Right lung (tissue), 10 donors: Measurements from ENCODE around the gene DICER1. TPM values are rescaled to one million over a fixed set of nuclear protein-coding genes. Genes with fewer than 3 reads are reported as not detected.
A peak's percentile ranks its signal among the peaks of the same experiment; 100 is the strongest.
"Not testable (repeated sequence)": the region's sequence is repeated elsewhere in the genome, so short reads cannot be mapped to it uniquely, and the experiment has no call there.

Experiments
- DNase-seq, 2 donors: peaks; one replicate each; pipeline ENCODE4 v3.0.0-alpha.2; 2013
- long read RNA-seq, 8 donors: transcript quantifications; one replicate each; lab custom pipeline, GENCODE V29; 2026
- polyA plus RNA-seq, 5 donors: library from polyadenylated mRNA; unstranded; fragments of 120-200 nt; gene quantifications; one replicate each; pipeline versions ENCODE4 v1.2.1 to v1.2.3, GENCODE V29; 2013; ENCODE audit warnings: inconsistent platforms in 1 of 5, low replicate concordance in 1 of 5; ENCODE audit not compliant: insufficient read length in 5 of 5, insufficient read depth in 1 of 5

The DICER1 gene, protein sequence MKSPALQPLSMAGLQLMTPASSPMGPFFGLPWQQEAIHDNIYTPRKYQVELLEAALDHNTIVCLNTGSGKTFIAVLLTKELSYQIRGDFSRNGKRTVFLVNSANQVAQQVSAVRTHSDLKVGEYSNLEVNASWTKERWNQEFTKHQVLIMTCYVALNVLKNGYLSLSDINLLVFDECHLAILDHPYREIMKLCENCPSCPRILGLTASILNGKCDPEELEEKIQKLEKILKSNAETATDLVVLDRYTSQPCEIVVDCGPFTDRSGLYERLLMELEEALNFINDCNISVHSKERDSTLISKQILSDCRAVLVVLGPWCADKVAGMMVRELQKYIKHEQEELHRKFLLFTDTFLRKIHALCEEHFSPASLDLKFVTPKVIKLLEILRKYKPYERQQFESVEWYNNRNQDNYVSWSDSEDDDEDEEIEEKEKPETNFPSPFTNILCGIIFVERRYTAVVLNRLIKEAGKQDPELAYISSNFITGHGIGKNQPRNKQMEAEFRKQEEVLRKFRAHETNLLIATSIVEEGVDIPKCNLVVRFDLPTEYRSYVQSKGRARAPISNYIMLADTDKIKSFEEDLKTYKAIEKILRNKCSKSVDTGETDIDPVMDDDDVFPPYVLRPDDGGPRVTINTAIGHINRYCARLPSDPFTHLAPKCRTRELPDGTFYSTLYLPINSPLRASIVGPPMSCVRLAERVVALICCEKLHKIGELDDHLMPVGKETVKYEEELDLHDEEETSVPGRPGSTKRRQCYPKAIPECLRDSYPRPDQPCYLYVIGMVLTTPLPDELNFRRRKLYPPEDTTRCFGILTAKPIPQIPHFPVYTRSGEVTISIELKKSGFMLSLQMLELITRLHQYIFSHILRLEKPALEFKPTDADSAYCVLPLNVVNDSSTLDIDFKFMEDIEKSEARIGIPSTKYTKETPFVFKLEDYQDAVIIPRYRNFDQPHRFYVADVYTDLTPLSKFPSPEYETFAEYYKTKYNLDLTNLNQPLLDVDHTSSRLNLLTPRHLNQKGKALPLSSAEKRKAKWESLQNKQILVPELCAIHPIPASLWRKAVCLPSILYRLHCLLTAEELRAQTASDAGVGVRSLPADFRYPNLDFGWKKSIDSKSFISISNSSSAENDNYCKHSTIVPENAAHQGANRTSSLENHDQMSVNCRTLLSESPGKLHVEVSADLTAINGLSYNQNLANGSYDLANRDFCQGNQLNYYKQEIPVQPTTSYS (N-terminal part only)
- polyA plus RNA-seq: 10 to 100 TPM; 32.2 to 56.8 (median 49.6) TPM
- long read RNA-seq, donor 1, partial matches to known transcripts: 10 of 13 reads
- long read RNA-seq, donor 1, other reads (novel, unspliced or antisense): 0 of 13 reads
- long read RNA-seq, donor 2, partial matches to known transcripts: 6 of 6 reads
- long read RNA-seq, donor 2, other reads (novel, unspliced or antisense): 0 of 6 reads
- long read RNA-seq, donor 3, partial matches to known transcripts: 6 of 8 reads
- long read RNA-seq, donor 3, other reads (novel, unspliced or antisense): 0 of 8 reads
- long read RNA-seq, donor 4, partial matches to known transcripts: 6 of 7 reads
- long read RNA-seq, donor 4, other reads (novel, unspliced or antisense): 0 of 7 reads
- long read RNA-seq, donor 5, partial matches to known transcripts: 5 of 8 reads
- long read RNA-seq, donor 5, other reads (novel, unspliced or antisense): 0 of 8 reads
- long read RNA-seq, donor 6, partial matches to known transcripts: 11 of 14 reads
- long read RNA-seq, donor 6, other reads (novel, unspliced or antisense): 0 of 14 reads
- long read RNA-seq, donor 7, partial matches to known transcripts: 7 of 7 reads
- long read RNA-seq, donor 7, other reads (novel, unspliced or antisense): 0 of 7 reads
- long read RNA-seq, donor 8, full-length matches to known transcripts: 1 of 1 reads
- long read RNA-seq, donor 8, partial matches to known transcripts: 0 of 1 reads
- long read RNA-seq, donor 8, other reads (novel, unspliced or antisense): 0 of 1 reads

DNA sequence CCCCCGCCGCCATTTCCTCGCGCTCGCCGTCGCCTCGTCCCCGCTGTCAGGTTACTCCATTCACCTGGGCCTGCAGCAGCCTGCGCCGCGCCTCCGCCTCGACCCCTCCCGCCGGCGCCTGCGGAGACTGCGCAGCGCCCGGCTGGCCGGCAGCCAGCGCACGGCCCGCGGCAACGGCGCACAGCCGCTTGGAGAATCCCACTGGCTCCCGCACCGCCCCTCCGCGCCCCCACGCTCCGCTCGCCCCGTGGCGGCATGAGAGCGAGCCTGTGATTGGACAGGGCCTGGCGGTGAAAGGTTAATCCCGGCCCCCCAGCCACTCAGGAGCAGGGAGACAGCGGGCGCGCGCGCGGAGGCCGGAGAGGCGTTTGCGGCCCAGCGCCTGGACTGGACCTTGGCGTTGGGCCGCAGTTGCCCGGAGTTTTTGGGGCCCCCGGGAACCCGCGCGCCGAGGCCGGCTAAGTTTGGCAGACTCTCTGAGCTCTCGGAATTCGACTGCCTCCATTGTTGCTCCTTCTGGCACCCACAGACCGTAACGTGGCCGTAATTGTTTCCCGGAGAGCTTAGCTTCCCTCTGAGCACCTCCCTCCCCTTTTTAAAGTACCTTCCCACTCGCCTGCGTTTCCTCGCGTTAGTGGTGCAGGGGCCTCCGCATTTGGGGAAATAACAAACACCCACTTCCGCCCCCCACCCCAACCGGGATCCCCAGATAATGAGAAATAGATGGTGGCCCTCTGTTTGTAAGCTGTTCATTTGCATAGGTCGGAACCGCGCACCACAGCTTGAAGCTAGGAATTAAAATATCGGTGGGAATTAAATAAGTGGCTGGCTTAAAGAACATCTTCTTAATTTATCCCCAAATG is at the start of gene DICER1:
DICER1 (minus strand) TSS at position 203 of the 863 bp plus-strand sequence. CDS start 24,071 bp downstream, outside the sequence.
- peak; percentile 96 to 97 for DNase-seq

DNA sequence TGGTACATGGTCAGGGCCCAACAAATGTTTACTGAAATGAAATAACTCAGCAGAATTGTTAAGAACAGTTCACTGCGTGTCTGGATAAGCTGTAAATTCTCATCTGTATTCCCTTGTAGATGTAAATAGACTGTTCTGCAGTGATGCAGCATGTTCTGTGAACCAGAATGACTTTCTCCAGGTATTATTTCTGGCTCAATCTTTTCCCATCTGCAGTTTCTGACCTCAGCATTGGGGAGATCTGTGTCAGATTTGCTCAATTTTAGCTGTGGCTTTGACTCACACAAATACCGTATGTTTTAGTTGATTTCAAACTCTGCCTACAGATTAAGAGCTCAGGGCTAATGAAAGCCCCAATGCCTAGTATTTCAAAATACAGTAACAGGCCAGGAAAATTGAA is 49.2 kb upstream of the DICER1 start:
- DNase-seq: no peak

DNA sequence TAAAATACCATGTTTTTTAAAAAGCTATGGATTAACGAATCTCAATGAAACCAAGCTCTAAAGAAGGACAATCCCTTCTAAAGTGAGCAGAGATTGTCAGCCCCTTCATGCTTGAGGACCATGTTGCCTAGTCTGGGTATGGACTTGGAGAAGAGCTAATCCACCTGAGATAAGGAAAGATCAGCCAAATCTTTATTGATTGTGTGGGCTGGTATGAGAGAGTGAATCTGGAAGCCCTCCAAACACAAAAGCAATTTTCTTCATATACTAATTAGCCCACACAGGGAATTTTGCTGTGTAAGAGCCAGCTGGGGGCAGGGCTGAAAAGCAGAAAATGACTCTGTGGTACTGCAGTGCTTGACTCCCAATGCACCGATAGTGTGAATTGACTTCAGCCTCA is 47.4 kb upstream of the DICER1 start:
- DNase-seq: no peak

DNA sequence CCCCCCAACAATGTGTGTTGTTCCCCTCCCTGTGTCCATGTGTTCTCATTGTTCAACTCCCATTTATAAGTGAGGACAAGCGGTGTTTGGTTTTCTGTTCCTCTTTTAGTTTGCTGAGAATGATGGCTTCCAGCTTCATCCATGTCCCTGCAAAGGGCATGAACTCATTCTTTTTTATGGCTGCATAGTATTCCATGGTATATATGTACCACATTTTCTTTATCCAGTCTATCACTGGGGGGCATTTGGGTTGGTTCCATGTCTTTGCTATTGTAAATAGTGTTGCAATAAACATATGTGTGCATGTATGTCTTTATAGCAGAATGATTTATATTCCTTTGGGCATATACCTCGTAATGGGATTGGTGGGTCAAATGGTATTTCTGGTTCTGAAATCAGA is 44.4 kb upstream of the DICER1 start:
- not testable (repeated sequence) for DNase-seq

DNA sequence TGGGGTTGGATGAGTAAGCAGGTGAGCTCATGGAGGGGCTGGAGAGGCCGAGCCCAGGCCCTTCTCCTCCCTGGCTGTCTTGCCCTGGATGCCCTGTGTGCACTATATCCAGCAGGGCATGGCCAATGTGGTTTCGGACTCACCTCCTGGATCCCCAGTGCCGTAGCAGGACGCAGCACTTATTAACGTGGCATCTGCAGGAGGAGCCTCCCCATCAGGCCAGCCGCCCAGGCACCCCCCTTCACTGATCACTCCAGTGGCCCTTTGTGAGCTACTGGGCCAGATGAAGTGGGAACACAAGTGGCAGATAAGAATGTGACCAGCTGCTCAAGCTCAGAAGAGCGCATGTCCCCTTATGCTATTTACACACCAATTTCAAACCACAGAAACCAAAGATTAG is 43.1 kb upstream of the DICER1 start:
- DNase-seq: peak in 1 of 2 donors; percentile 51

DNA sequence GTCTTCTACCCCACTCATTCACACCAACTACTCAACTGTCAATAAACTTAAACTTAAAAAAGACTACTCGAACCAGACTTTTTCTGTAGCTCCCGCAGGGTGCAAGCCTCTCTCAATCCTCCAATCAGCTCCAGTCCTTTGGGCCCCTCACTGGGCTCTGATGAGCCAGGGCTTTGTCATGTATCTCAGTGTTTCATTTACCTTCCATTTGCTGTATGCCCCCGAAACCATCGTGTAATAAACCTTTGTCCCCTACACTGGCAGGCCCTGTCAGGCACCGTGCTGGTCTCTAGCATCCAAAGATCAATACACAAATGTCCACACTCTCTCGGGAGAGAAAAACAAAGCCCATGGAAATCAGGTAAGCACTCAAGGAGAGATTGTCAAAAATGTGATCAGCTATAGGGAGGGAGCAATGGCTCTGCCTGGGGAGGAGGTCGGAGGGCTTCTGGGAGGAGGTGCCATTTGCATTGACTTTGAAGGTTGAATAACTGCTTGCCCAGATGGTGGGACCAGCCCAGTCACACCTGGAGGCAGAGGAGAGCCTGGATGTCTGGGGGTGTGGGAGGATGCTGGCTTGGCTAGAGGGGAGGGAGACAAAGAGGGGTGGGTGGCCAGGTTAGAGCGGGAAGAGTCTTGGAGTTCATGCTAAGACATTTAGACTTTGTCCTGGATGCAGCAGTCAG is 42.1 kb upstream of the DICER1 start:
- DNase-seq: no peak

DNA sequence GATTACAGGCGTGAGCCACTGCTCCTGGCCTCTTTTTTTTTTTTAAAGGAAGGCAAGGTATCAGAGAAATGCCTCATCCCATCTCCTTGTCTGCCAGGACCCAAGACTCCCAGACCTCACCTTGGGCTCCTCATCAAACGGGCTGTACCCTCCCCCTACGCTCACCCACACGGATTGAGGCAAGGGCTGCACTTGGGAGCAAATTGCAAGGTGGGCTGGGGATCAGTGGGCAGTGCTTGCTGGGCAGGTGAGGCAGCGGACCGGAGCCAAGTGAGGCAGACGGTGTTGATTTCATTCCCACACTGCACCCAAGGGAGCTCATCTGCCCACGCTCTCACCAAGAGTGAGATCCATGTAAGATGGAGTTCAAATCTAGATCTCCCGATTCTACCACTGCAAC is 41.0 kb upstream of the DICER1 start:
- no peak for DNase-seq

DNA sequence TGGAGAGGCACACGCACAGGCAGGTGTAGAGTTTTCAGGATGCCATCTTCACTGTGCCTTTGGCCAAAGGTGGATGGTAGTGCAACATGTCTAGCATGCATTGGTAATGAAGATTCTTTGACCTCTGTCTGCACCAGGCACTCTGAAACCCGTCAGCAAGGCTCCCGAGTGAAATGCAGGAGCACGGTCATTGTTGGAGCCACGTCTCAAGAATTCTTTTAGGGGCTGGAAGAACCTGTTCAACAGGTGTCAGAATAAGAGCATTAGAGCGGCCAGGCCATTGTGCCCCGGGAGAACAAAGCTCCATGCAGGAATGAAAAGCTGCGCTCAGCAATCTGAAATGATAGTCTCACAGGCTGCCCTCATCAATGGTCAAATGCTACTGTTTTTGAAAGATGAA is 40.2 kb upstream of the DICER1 start:
- DNase-seq: no peak

DNA sequence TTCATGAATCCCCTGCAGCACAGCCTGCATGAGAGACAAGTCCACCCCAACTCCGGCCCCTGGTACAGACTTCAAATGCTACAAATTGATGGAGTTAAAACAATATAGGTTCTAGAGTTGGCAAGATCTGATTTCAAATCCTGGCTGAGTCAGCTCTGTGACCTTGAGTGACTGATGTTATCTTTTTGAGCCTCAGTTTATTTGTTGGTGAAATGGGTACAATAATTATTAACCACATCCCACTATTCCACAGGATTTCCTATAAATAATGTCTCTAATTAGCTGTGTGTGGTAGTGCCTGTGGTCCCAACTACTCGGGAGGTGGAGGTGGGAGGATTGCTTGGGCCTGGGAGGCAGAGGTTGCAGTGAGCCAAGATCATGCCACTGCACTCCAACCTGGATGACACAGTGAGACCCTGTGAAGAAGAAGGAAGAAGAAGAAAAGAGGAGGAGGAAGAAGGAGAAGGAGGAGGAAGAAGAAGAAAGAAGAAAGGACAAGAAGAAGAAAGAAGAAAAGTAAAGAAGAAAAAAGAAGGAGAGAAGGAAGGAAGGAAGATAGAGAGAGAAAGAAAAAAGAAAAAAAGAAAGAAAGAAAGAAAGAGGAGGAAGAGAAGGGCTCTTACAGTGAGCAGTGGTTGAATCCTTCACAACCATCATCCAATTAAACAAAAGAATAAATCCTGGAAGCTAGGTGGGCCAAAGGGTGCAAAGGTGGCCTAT is 39.7 kb upstream of the DICER1 start:
- DNase-seq: no peak

DNA sequence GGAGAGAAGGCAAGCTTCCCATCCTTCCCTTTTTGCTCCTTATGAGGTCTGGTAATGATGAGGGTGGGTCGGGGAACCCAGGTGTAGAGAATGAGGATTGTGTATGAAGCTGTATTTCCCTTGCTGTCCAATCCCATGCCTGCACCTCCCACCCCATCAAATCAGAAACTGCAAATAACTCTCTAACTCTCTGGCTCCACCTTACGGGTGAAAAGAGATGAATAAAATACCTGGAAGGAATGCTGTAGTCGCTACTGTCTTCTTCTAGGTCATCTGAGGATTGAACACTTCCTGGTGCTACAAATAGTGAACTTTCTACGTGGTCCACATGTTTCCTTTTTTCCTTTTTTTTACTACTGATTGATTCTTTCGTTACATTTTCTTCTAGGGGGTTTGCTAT is 38.9 kb upstream of the DICER1 start:
- no peak for DNase-seq

DNA sequence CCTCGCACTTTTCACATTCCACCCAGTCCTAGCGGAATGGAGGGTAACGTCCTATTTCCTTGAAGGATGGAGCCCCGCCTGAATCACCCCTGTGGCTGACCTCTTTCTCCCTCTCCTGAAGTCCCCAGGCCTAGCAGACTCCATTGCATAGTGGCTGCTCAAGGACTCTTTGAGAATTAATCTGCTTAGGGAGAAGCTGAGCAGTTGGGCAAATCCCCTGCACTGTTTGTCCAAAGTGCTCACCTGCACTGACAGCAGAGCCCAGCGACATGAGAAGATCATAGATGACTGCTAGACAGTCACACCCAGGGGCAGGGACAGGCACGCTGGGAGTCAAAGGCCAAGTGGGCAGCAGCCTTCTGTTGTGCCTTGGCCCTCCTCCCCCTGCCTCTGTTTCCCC is 37.7 kb upstream of the DICER1 start:
- DNase-seq: no peak

DNA sequence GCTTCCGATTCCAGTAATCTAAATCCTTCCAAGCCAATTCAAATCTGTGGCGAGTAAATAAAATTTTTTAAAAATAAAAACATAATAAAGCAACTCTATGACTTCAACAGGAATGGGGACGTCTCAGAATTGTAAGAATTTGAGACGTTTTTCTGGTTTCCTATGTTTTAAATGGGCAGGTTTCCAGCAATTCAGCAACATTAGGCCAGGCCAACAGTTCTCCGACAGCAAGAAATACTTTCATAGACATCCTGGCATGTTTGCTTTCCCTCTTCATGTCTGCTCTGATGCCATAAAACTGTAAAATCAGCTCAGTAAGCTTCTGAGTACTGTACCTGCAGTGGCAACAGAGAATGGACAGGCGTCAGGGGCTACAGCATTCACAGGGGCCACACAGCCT is 35.8 kb upstream of the DICER1 start:
- DNase-seq: peak in 1 of 2 donors; percentile 31

DNA sequence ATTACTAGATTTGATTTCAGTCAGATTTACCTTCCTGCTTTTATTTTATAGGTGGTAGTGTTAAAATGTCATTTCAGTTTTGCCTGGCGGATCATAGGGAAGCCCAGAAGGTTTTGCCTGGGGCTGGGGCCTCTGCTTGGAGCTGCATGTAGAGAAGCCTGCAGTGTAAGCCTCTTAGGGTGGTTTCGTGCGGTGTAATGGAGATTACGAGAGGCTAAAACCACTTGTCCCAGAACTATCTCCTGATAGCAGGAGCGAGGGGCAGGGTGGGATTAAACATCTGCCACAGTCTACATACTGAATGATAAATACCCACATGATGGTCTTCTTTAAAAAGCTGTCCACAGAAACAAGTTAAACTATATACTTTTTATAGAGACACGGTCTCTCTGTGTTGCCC is 35.0 kb upstream of the DICER1 start:
- DNase-seq: no peak

DNA sequence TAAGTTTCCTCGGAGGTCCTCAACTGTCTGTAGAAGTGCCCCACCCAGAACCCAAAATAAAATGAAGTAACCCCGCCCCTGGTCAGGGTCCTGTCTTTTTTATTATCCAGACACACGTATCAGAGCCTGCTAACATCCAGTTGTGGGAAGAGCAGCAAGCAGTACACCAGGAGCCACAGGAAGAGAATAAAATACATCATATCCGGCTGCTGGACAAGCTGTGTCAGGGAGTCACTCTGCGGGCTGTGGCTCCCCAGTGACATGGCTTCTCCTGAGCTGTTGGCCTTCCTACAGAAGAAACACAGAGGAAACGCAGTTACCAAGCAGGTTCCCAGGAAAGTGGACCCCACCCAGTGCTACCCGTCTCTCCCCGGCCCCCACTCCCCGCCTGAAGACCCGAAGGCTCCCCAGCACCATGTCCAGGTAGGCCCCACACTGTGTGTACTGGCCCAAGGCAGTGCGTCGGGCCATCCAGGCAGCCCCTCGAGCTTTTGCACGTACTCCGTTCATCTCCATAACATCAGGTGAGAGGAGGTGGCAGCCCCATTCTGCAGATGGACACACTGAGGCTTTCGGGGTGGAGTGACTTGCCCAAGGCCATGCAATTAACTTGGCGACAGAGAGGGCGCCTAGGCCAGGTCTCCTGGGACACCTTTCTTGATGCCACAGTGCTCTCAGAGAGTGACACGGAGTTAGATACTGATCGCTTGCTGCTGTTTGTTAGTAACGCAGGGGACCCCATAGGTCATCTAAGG is 34.3 kb upstream of the DICER1 start:
- DNase-seq: no peak

DNA sequence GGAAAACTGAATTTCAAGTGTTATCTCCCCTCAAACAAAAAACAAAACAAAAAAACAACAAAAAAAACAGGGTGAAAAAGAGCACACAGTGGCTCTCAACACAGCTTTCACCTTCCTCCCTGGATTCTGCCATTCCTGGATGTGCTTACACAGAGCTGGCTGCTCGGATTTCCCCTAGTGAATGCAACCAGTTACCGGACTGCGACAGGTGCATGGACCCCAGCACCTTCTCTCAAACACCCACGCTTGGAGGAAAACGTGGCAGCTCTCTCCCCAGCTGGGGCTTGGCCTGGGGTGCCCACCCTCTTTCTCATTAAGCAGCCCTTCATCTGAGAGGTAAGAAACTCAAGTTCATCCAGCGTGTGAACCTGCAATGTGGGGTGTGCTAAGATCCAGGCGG is 33.5 kb upstream of the DICER1 start:
- no peak for DNase-seq

DNA sequence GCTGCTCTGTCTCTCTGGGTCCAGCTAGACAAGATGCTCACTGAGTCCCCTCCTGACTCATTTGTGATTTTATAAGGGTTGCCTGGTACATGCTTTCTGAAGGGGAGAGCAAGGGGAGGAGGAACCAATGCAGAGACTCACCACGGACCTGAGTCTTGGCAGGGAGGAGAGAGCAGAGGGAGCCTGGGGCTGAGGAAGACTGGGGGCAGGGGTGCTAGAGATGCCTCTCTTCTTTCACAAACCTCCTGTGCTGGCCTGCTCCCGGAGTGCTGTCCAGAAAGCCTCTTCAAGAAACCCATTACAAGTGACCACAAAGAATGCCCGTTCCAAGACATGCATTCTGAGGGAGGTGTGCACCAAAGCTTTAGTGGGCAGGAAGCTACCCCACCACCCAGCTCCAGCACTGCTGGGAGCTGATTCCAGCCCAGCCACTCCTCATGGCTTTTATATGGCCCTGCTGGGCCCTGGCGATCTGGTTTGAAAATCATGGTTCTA is 33.1 kb upstream of the DICER1 start:
- DNase-seq: no peak
